Stimulated activated CD4-positive, alpha-beta T cell treated with anti-CD3 and anti-CD28 coated beads, Interleukin-12 subunit alpha, Interleukin-12 subunit beta, amount 100 ng/mL, for 24 hours (primary cell): ENCODE measurements around the gene ARVCF.

Source experiments
- DNase-seq, 2 experiments: peaks; one replicate each; pipeline ENCODE4 v3.0.0-alpha.2; 2020; ENCODE audit warnings: low read depth in 2 of 2

ARVCF gene

GRCh38 chr22:20029550-20030225, 13.1 kb upstream of the ARVCF start:
- DNase-seq, result no peak

- no peak for DNase-seq
These were observed 12.4 kb upstream of the ARVCF start for GRCh38 chr22:20028855-20029549.

DNA sequence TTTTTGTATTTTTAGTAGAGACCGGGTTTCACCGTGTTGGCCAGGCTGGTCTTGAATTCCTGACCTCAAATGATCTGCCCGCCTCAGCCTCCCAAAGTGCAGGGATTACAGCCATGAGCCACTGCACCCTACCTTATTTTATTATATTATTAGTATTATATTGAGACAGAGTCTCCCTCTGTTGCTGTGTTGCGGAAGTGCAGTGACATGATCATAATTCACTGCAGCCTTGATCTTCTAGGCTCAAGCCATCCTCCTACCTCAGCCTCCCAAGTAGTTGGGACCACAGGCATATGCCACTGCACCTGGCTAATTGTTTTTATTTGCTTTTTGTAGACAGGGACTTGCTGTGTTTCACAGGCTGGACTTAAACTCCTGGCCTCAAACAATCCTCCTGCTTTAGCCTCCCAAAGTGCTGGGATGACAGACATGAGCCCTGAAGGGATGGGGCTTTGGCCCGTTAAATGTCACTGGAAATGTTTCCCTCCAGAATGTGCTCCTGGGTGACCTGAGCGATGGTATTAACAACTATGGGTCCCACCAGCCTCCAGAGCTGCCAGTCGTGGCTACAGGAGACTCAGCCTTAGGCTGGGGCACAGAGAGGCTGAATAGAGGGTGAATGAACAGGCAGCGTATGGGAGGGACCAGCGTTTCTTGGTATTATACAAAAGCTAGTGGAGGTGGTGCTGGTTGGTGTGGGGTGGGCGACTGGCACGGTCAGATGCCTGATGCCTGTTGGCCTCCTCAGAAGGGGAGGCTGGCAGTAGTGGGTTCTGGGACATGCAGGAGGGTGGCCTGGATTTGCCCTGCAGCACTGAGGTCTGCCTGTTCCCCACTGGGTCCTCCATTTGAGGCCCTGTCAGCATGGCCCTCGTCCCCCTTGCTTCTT, 11.6 kb upstream of the ARVCF start:
- no peak for DNase-seq

GRCh38 chr22:20026996-20027601, 10.5 kb upstream of the ARVCF start:
- DNase-seq, result no peak

DNA sequence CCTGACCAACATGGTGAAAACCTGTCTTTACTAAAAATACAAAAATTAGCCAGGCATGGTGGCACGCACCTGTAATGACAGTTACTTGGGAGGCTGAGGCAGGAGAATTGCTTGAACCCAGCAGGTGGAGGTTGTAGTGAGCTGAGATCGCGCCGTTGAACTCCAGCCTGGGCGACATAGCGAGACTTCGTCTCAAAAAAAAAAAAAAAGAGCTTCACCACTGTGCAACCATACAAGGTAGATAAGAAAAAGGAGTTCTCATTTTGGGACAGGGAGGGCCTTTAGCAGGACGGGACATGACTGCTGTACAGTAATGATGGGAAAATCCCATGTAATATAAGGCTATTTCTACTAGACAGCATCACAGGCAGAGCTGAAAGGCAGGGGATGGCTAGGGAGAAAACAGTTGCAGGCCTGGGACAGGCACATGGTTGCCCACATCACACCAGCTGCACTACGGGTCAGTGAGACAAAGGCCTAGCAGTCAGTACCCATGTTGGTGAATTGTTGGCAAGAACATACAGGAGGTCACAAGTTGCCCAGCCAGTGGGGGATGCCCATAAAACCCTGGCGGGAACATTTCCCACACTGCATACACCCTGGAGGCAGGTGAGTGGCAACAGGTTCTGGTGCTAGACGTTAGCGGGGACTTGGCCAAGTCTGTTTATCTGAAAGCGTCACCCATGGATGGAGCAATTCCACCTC, 9.7 kb upstream of the ARVCF start:
- DNase-seq, result no peak

- no peak for DNase-seq
These were observed 9.0 kb upstream of the ARVCF start for GRCh38 chr22:20025401-20026203.

DNA sequence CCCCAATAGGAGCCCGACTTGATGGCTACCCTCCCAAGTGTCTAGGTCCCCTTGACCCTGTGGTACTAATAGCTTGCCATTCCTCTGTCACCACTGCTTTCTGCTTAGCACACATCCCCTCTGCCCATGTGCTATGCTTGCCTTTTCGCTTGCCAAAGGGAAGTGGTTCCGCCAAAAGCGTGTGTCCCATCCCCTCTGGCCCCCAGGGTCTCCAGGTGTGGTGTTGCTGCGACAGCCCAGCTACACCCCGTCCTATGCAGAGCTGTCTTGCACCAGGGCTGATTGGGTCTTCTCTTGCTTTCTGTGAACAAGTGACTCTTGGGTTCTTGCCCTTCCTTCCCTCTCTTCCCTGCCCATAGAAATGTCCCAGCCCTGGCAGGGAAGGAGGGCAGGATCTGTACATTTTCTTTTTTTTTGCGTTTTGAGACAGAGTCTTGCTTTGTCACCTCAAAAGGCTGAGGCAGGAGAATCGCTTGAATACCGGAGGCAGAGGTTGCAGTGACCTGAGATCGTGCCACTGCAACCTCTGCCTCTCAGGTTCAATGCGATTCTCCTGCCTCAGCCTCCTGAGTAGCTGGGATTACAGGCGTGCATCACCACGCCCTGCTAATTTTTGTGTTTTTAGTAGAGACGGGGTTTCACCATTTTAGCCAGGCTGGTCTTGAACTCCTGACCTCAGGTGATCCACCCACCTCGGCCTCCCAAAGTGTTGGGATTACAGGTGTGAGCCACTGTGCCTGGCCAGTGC, 8.2 kb upstream of the ARVCF start:
- no peak for DNase-seq

- no peak for DNase-seq
These were observed 7.6 kb upstream of the ARVCF start for GRCh38 chr22:20024225-20024624.

GRCh38 chr22:20022978-20023613, 6.5 kb upstream of the ARVCF start:
- no peak for DNase-seq

GRCh38 chr22:20022231-20022977, 5.8 kb upstream of the ARVCF start:
- no peak for DNase-seq

- DNase-seq, result no peak
These were observed 4.9 kb upstream of the ARVCF start for GRCh38 chr22:20021196-20022181.

GRCh38 chr22:20020533-20021195, 4.0 kb upstream of the ARVCF start, which contains the start of gene TANGO2:
TSS of gene TANGO2 (plus strand) at chr22:20021110. CDS start at chr22:20036799, 15,689 bp downstream.
- DNase-seq, result peak; percentile 83 to 89

DNA sequence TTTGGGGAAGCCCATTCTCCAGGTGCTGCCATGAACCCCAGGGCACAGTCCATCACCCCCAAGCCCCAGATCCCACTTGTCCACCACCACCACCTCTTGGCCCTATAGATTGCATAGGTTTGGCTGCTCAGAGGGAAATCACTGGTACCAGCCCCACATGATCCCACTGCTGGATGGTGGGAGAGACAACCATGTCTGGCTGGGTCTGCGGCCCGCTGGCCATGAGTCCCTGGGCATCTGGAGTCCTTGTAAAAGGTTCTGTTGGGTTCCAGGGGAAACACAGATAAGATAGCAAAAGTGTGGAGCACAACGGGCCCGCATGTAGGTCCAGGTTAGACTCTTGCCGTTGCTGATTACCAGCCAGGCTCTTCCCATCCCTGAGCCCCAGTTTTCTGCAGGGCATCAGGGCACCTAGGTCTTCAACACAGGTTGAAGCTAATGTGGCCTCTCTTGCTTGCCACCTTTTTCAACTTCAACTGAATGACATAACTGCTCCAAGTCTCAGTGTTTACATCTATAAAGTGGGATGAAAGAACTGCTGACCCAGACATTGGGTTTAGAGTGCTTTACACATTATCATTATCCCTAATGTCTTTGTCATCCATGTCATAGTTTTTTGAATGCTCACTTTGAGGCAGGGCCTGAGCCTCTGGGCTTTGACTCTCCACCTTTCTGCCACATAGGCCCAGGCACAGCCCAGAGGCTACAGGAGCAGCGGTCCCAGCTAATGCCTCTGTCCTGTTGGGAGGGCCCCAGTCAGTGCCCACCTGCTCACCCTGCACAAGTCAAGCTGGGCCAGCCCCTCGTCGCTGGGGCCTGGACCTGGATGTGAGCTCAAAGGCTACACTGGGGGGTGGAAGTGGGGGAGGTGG, 3.3 kb upstream of the ARVCF start:
- no peak for DNase-seq

DNA sequence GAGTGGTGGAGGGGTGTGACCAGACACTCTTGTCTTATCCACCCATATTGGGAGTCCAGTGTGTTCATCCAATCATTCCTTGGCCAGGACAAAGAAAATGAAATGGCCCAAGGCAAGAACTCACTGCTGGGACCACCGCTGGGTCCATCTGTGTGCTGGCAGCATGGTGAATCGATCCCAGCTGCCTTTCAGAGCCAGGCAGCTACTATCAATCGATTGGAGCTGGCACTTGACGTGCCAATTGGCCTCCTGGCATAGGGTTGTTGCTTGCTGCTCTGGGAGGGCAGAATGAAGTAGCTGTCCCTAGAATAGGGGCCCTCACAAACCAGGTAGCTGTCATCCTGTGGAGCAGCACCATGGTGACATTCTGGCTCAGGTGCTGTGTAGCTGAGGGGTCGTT, 1.4 kb upstream of the ARVCF start:
- no peak for DNase-seq

DNA sequence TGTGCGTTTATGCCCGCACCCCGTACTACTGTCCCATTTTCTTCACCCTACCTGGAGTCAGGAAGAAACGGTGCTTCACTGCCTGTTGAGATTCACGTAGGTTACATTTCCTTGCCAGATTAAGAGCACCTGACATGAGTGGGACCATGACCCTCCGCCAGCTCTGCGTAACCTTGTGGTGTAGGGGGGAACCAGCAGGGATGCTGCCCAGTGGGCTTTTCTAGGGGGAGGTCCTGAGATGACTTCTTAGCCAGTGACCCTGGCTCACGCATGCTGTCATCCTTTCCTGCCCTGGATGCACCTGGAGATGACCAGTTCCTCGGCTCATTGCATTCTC, 967 bp upstream of the ARVCF start:
- no peak for DNase-seq
